Middle frontal gyrus (tissue), 1 donor: ENCODE results near the gene RAB12.
A peak's percentile ranks its signal among the peaks of the same experiment; 100 is the strongest.
"Not testable (repeated sequence)": the region's sequence is repeated elsewhere in the genome, so short reads cannot be mapped to it uniquely, and the experiment has no call there.

Source experiments
- DNase-seq: peaks from one replicate; pipeline ENCODE4 v3.0.0-alpha.2; 2015; ENCODE audit warnings: low spot score; ENCODE audit errors: extremely low spot score

Gene RAB12

DNA sequence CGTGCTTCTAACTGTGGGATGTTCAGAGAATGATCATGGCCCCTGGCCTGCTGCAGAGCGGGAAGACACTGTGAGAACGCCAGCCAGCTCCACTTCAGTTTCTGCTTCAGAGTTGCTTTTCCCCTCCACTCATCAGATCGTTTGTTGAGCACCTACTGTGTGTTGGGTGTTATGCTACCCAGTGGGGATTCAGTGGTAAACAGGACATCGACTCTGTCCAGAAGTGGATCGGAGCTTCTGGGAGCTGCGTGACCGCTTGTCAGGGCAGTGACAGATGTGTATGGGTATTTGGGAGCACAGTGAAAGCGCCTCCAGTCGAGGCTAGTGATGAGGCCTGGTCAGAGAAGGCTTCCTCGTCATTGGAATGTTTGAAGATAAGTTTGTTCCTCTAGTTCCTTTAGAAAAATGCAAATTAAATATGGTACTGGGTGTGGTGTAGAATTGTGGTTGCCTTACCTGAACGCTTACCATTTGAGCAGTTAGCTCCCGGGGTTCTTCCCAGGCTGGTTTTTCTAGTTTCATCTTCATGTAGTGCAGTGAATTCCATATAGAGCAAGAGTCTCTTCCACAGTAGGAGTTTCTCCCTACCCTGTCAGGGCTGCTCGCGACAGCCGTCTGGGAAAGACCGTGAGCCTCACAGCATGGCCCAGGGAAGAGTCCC, 2.8 kb downstream of the RAB12 start:
- DNase-seq = no peak

DNA sequence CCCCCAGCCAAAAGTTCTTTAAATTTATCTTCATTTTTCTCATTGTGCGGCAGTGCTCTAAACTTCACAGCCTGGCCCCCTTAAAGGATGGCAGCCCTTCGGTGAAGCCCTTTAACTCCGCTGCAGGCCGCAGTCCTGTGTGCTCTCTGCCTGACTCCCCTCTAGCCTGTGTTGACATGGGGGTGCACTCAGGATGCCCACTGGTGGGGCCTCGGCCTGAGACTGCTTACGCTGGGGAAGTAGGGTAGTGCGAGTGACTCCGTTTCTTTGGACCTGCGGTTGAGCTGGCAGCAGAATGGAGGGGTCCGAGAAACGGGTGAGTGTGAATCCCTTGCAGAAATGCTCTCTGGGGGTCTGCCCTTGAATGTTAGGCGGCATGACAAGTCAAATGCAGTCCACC, 5.6 kb downstream of the RAB12 start:
- no peak for DNase-seq

DNA sequence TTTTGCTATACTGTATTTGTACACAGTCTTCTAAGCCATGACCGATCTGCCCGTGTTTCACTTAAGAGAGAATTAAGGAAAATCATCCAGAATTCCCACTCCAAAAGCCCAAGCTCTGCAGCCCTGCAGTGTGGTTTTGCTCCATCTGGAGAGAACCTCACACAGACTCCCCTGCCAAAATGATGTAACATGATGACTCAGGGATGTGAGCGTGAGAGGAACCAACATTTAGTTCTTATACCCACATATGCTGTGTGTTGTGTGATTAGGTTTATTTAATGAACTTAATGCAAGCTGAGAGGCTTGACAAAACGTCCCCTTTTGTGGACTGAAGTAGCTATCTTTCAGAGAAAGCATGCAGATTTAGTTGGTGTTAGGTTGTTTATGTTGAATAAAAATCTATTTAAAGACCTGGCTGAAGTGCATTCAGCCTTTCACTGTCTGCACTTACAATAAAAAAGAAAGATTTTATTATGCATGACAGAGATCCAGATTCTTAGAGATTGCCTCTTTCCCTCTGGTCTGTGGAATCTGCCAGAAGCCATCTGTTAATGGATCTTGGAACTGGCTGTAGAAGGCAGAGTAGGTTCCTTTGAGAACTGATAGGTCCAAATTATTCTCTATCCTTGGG, 6.3 kb downstream of the RAB12 start:
- DNase-seq = peak; percentile 69

DNA sequence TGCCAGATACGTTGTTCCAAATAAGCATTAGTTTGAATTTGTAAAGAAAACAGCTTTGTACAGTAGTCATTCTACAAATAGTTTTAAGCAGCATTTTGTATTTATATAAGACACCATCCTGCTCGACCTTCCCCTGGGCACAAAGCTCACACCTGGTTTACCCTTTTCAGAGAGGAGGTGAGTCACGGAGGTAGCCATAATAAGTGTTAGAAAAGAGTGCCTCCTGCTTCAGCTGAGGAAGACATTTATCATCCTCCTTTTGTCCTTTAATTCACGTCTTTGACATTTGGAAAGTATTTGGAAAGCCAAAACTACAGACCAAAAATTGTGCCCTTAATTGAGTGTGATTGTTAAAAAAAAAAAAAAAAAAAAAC, 6.8 kb downstream of the RAB12 start:
- DNase-seq = no peak

DNA sequence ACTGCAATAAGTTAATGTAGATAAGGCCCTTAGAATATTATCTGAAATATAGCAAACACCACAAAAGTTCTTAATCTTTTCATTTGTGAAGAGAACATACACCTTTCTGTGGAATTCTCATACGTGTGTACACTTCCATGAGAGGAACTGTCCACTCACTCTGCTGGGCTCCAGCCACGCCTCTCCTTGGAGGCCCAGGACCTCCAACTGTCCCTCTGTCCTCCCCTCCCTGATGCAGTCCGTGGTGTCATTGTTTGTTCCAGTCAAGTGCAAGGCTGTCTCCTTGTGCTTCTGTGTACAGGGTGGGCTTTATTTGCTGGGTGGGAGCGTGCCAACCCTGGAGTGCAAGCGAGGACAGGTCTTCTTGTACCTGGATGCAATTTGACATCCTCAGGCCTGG, 8.7 kb downstream of the RAB12 start:
- DNase-seq = no peak

GRCh38 chr18:8619041-8619440, 9.8 kb downstream of the RAB12 start:
- DNase-seq = no peak

- DNase-seq = no peak
Measured at GRCh38 chr18:8619835-8620577, 10.8 kb downstream of the RAB12 start.

DNA sequence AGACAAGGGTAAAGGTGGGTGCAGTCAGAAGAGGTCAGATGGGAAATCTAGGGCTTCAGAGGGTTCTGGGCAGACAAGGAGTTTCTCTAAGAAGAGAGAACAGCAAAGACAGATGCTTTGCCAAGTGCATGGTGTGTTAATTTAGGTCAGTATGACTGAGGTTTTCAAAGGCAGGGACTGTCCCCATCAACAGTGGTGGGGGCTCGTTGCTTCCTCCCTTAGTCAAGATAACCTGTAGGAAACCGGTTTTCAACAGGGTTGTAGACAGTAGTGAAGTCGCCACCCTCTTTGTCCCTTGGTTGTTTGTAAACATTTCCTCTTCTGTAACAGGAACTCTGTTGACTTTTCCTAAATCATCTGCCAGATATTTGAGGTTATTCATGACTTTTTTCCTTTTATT, 11.6 kb downstream of the RAB12 start:
- DNase-seq = no peak

GRCh38 chr18:8622625-8623024, 13.4 kb downstream of the RAB12 start:
- DNase-seq = not testable (repeated sequence)

DNA sequence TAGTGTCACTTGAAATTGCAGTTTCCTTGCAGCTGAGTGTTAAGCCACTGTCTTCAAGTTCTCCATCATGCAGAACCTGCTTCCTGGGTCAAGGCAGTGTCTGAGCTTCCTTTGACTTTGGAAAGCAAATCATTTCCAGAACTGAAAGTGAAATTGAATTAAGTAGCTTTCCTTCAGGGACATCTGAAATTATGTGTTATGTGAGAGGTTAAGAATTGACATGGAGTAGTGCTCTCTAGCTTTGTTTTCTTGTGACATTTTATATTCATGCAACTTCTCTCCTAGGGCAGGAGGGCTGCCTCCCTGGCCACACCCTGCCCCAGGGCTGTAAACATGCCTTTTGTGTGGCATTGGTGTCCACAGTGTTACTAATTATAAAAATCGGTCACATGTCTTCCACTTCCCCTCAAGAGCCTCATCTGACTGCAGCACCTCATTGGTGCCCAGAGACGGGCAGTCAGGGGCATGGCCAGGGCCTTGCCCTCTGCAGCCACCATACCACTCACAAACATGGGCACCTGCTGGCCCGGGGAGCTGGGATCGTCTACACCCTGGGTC, 14.4 kb downstream of the RAB12 start:
- DNase-seq = no peak

DNA sequence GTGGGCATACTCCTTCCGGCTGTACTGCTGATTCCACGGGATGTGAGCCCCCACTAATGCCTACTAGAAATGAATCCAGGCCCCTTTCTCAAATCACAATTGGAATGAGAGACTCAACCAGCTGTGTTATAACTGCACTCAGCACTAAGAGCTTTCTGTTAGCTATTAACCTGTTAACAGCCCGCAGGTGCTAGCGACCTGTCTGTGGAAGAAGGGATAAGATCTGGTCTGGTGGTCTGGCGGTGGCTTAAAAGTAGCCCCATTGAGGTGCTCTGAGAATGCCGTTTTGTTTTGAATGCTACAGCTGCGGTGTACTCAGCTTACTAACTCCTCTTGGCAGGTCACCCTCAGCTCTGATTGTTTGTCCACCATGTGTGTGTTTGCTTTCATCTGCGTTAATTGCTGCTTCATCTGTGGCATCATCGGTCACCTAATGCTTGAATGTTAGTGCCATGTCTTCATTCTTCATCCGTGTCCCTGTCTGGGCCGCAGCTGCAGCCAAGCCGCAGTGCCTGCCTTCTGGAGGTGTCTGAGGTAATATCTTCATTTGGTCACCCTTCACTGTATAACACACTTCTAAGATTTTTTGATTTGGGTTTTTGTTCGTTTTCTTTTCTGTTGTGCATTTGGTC, 16.3 kb downstream of the RAB12 start:
- DNase-seq = no peak

GRCh38 chr18:8626414-8627106, 17.3 kb downstream of the RAB12 start:
- DNase-seq = no peak

- peak; percentile 48 for DNase-seq
Measured at GRCh38 chr18:8627107-8627472, 17.9 kb downstream of the RAB12 start.

DNA sequence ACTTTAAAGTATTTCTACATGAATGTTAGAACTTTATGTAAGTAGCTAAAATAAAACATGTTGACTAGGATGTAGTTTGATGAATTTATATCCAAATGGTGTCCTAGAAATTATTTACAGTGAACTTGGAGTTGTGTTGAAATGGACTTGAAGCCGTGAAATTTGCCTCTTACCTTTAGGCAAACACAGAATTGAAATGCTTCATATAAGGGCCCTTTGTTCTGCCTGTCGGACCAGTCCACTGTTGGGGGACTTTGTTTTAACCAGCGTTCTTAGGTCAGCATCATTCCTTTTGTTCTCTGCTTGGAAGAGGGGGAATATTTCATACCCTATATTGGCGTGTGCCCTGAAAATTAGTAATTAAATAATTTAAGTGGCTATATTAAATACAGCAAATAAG, 18.3 kb downstream of the RAB12 start:
- DNase-seq = no peak

DNA sequence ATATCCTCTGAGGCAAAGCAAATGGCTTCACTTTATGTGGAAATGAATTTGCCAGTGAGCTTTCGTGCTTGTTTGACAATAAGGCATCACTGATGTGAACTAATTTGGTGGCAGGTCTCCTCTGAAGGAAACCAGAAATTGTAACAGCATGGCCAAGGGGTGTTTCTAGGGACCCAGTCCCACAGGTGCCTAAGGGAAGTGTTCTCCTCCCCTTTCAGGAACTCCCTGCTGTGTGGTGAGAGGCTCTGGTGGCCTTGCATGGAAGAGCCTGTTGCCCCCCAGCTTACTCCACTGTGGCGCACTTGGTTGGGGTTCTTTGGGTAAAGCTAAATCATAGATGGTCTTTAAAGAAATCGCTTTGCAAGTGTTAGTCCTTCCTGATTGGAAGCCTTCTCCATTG, 20.4 kb downstream of the RAB12 start:
- no peak for DNase-seq

GRCh38 chr18:8630546-8630945, 21.3 kb downstream of the RAB12 start:
- no peak for DNase-seq

- no peak for DNase-seq
Measured at GRCh38 chr18:8631265-8631664, 22.0 kb downstream of the RAB12 start.

- DNase-seq = no peak
Measured at GRCh38 chr18:8632386-8632785, 23.1 kb downstream of the RAB12 start.

DNA sequence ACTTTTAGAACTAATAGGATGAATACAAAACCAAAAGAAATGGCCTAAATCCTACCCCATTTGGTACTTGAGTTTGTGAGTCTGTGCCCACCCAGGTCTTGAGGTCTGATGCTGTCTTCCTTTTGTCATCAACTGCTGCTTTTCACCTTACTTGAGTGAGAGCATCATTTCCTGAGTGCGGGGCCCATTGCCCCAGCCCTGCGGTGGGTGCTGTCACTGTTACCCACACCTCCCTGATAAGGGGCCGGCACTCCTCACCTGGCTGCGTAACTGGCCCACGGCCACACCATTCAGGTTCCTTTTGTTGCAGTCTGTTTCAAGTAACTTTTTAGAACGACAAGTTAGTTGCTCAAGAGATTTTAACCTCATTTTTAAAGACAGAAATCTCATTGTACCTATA, 25.3 kb downstream of the RAB12 start:
- DNase-seq = no peak

GRCh38 chr18:8635087-8635486, 25.9 kb downstream of the RAB12 start:
- no peak for DNase-seq

DNA sequence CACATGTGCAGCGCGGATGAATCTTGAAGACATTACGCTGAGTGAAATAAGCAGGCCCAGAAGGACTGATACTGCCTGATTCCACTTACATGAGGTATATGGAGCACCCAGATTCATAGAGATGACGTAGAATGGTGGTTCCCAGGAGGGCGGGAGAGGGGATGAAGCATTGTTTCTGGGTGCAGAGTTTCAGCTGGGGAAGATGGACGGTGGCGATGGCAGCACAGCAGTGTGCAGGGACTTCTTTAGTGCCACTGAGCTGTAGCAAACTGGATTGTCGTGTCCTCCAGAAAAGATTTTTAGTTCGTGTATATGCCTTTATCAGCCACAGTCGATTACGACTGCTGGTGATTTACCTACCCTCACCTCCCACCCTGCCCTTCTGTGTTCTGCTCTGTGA, 30.5 kb downstream of the RAB12 start:
- DNase-seq = no peak
